ENCODE results near the gene PRRT1. TPM values are rescaled to one million over a fixed set of nuclear protein-coding genes. Genes with fewer than 3 reads are reported as not detected.

The PRRT1 gene
- total and polyA plus RNA-seq, 4 donors: 0.53 to 2.0 (median 0.97) TPM

DNA sequence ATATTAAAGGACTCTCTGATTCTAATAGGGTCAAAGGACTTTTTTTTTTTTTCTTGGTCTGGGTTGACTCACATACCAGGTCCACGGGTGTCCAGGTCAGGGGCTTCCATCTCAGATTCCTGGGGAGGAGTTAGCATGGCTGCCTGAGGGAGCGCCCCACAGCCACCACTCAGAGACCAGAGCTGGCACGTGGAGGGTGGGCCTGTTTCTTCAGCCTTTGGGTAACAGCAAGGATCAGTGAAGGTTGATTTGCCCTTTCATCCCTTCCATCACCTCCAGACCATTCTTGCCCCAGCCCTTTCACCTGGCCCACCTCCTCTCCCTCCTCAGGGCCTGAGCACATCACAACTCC lies 46.6 kb upstream of the PRRT1 start:
- peaks cover 0 to under 1% (median 0%) of the 10 kb centered on the region in 4 donors for H3K36me3 ChIP-seq (ENCODE audit: control insufficient read depth in 4 of 4, insufficient read depth in 4 of 4, low read length in 4 of 4)
- no peak overlapping the region for H3K4me3 ChIP-seq
- H3K27me3 ChIP-seq (ENCODE audit: control insufficient read depth in 3 of 3, insufficient read depth in 3 of 3, low read length in 2 of 3): no peaks in the 10 kb centered on the region
- TF ChIP-seq, protein P1, sequence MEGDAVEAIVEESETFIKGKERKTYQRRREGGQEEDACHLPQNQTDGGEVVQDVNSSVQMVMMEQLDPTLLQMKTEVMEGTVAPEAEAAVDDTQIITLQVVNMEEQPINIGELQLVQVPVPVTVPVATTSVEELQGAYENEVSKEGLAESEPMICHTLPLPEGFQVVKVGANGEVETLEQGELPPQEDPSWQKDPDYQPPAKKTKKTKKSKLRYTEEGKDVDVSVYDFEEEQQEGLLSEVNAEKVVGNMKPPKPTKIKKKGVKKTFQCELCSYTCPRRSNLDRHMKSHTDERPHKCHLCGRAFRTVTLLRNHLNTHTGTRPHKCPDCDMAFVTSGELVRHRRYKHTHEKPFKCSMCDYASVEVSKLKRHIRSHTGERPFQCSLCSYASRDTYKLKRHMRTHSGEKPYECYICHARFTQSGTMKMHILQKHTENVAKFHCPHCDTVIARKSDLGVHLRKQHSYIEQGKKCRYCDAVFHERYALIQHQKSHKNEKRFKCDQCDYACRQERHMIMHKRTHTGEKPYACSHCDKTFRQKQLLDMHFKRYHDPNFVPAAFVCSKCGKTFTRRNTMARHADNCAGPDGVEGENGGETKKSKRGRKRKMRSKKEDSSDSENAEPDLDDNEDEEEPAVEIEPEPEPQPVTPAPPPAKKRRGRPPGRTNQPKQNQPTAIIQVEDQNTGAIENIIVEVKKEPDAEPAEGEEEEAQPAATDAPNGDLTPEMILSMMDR (IDR thresholded peaks at IDR 0.05; ENCODE audit: control extremely low read depth, extremely low read depth): no peak
- no peak for ATAC-seq (ENCODE audit: insufficient read depth, low FRiP score)
- peaks cover 0 to 2% (median 0%) of the 10 kb centered on the region in 4 donors for H3K9me3 ChIP-seq (ENCODE audit: control insufficient read depth in 4 of 4, insufficient read depth in 3 of 4, low read length in 3 of 4)
- no peak for DNase-seq
- peaks cover 0 to 19% (median 5%) of the 10 kb centered on the region in 5 donors for H3K4me1 ChIP-seq (ENCODE audit: control insufficient read depth in 5 of 5, insufficient read depth in 5 of 5, low read length in 5 of 5)
- H3K27ac ChIP-seq (ENCODE audit: low read depth in 1 of 2, low read length in 1 of 2): no peak overlapping the region
- H3K9ac ChIP-seq (ENCODE audit: insufficient read depth in 1 of 2, low read length in 2 of 2): no peak overlapping the region
- WGBS, 2 donors: 86 to 88% methylated on average over 3 of the region's 3 CpGs

DNA sequence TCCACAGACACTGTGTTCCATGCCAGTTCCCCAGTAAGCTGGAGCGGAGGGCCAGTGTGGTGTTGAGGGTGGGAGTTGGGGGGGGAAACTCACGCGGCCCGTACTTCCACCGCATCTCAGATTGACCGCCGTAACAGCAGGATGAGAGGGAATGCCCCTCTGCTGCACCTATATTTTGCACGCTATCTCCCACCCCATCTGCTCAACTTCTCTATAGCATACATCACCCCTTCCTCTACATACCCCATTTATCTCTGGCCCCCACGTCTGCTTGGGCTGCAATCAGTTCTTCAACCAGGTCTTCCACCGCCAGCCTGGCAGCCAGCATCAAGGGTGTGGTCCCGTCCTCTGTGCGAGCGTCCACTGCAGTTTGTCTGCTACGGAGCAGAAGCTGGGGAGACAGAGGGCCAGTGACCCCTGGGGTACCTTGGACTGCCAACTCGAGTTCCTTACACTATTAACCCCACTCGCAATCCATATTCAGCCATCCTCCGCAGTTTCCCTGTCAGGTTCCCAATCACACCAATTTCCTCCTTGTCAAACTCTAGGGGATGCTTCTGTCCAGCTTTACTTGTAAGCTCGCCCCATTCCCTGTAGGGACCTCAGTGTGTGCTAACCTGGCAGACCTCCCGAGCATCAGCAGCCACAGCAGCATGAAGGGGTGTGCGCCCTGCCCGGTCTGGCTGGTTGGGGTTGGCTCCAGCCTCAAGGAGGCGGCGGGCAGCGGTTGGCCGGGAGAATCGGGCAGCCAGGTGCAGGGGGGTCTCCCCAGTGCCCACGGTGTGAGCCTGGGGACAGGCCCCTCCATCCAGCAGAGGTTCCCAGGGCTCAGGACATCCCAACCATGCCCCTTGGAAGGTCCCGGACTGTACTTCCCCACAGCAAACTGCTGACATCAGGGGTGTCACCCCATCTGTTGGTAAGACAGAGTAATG lies 45.2 kb upstream of the PRRT1 start:
- ATAC-seq (ENCODE audit: insufficient read depth, low FRiP score): no peak
- no peaks in the 10 kb centered on the region for H3K36me3 ChIP-seq (ENCODE audit: control insufficient read depth in 4 of 4, insufficient read depth in 4 of 4, low read length in 4 of 4)
- TF ChIP-seq, protein P1 (IDR thresholded peaks at IDR 0.05; ENCODE audit: control extremely low read depth, extremely low read depth): no peak
- peaks cover 0 to 29% (median 10%) of the 10 kb centered on the region in 5 donors for H3K4me1 ChIP-seq (ENCODE audit: control insufficient read depth in 5 of 5, insufficient read depth in 5 of 5, low read length in 5 of 5)
- WGBS, 2 donors: 30 to 36% methylated on average over 28 of the region's 28 CpGs
- DNase-seq: peak; percentile 54 to 67 (median 56)
- no peaks in the 10 kb centered on the region for H3K27me3 ChIP-seq (ENCODE audit: control insufficient read depth in 3 of 3, insufficient read depth in 3 of 3, low read length in 2 of 3)
- H3K9ac ChIP-seq (ENCODE audit: insufficient read depth in 1 of 2, low read length in 2 of 2): peak overlapping the region; percentile 94 to 99
- H3K27ac ChIP-seq (ENCODE audit: low read depth in 1 of 2, low read length in 1 of 2): peak overlapping the region; percentile 99 to 100
- H3K4me3 ChIP-seq: peak overlapping the region; percentile 43
- H3K9me3 ChIP-seq (ENCODE audit: control insufficient read depth in 4 of 4, insufficient read depth in 3 of 4, low read length in 3 of 4): peaks cover 0 to 2% (median 0%) of the 10 kb centered on the region in 4 donors

DNA sequence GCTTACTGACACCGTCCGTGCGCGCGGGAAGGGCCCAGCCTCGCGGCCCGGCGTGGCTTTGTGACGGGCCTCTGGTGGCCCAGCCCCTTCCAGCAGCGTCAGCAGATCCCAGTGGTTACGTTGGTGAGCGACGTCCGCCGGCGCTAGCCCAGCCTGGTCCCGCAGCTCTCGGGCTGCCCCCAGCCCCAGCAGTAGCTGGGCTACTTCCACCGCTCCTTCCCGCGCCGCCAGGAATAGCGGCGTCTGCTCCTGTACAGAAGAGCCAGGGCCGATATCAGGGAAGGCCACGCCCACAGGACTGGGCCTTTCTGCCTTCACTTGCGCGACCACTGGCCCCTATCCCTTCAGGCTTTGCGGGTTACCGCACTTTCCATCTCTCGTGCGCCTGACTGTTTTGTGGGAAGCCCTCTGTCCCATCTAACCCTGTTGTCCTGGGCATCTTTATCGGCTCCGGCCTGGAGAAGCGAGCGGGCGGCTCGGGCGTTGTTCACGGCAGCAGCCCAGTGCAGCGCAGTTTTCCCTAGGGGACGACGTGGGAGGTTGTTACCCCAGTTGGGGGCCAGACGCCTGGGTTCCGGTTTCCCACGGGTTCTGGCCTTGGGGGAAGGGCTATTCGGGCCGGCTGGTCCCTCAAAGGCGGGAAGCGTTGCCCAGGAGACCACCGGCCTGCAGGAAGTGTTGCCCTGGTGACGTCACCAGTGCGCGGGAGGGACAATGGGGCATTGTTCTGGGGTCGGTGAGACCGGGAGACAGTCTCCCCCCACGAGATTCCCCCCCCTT lies 44.4 kb upstream of the PRRT1 start:
- DNase-seq: peak; percentile 96 to 97 (median 96)
- H3K4me1 ChIP-seq (ENCODE audit: control insufficient read depth in 5 of 5, insufficient read depth in 5 of 5, low read length in 5 of 5): peaks cover 0 to 36% (median 13%) of the 10 kb centered on the region in 5 donors
- peak; percentile 7 for ATAC-seq (ENCODE audit: insufficient read depth, low FRiP score)
- H3K36me3 ChIP-seq (ENCODE audit: control insufficient read depth in 4 of 4, insufficient read depth in 4 of 4, low read length in 4 of 4): no peaks in the 10 kb centered on the region
- H3K27me3 ChIP-seq (ENCODE audit: control insufficient read depth in 3 of 3, insufficient read depth in 3 of 3, low read length in 2 of 3): no peaks in the 10 kb centered on the region
- H3K4me3 ChIP-seq: peak overlapping the region; percentile 43
- H3K27ac ChIP-seq (ENCODE audit: low read depth in 1 of 2, low read length in 1 of 2): peak overlapping the region; percentile 99 to 100
- TF ChIP-seq, protein P1 (IDR thresholded peaks at IDR 0.05; ENCODE audit: control extremely low read depth, extremely low read depth): no peak
- H3K9me3 ChIP-seq (ENCODE audit: control insufficient read depth in 4 of 4, insufficient read depth in 3 of 4, low read length in 3 of 4): peaks cover 0 to 2% (median 0%) of the 10 kb centered on the region in 4 donors
- peak overlapping the region; percentile 94 to 99 for H3K9ac ChIP-seq (ENCODE audit: insufficient read depth in 1 of 2, low read length in 2 of 2)
- 0% methylated on average over 49 to 58 of the region's 58 CpGs for WGBS, 2 donors

Data from lung (tissue), 12 donors.